H1 (cell line): ENCODE data around the gene LGALS4. TPM values are rescaled to one million over a fixed set of nuclear protein-coding genes. Genes with fewer than 3 reads are reported as not detected.

Source experiments
- CTCF ChIA-PET: fragments of 300-600 bp; sonication (Branson Sonifier 250); formaldehyde crosslinking; loops from one replicate; lab custom pipeline; 2021; ENCODE audit not compliant: partially characterized antibody; lab: Charles Lee
- POLR2A ChIA-PET: fragments of 300-600 bp; sonication (Branson Sonifier 250); formaldehyde crosslinking; loops from one replicate; lab custom pipeline; 2021; ENCODE audit warnings: inconsistent platforms; ENCODE audit not compliant: partially characterized antibody; lab: Charles Lee
- DNase-seq, 2 experiments: peaks; one replicate each; pipeline versions ENCODE4 v3.0.0 to v3.0.0-alpha.2; 2010 to 2022; ENCODE audit warnings: low spot score in 2 of 2, low read depth in 1 of 2, mixed read lengths in 1 of 2
- FAIRE-seq: peaks from 2 replicates; lab custom pipeline; 2011; peaks lifted over from hg19 to GRCh38; lab: Jason Lieb, UNC
- H2AFZ ChIP-seq: 2 replicates; pipeline ENCODE4 v1.8.1; 2012; ENCODE audit warnings: low read length, inconsistent platforms
- H2AK5ac ChIP-seq: 2 replicates; pipeline ENCODE4 v1.6.1; 2013; ENCODE audit warnings: low read depth, low read length
- H2BK120ac ChIP-seq: replicated peaks from 2 replicates; pipeline ENCODE3; 2013; ENCODE audit warnings: low read depth, low read length, inconsistent platforms
- H2BK12ac ChIP-seq: 2 replicates; pipeline ENCODE4 v1.6.1; 2013; ENCODE audit warnings: low read depth, low read length
- H2BK15ac ChIP-seq: 2 replicates; pipeline ENCODE4 v1.6.1; 2013; ENCODE audit warnings: low read length
- H2BK20ac ChIP-seq: 2 replicates; pipeline ENCODE4 v1.6.1; 2013; ENCODE audit warnings: low read length
- H2BK5ac ChIP-seq: 2 replicates; pipeline ENCODE4 v1.6.1; 2013; ENCODE audit warnings: low read depth, low read length
- H3K14ac ChIP-seq: 2 replicates; pipeline ENCODE4 v1.6.1; 2013; ENCODE audit warnings: inconsistent platforms; ENCODE audit not compliant: insufficient read length
- H3K18ac ChIP-seq: 2 replicates; pipeline ENCODE4 v1.6.1; 2013; ENCODE audit warnings: low read length; ENCODE audit errors: extremely low read depth
- H3K23ac ChIP-seq: 2 replicates; pipeline ENCODE4 v1.6.1; 2013; ENCODE audit warnings: inconsistent platforms; ENCODE audit not compliant: insufficient read length
- H3K23me2 ChIP-seq: 2 replicates; pipeline ENCODE4 v1.6.1; 2013; ENCODE audit warnings: low read depth, low read length
- H3K27ac ChIP-seq: 2 replicates; pipeline ENCODE4 v1.6.1; 2011; ENCODE audit warnings: low read depth, low read length, inconsistent platforms
- H3K27me3 ChIP-seq, 4 experiments: replicated peaks in 1 of 4; 1 replicate in 1 of 4; 2 replicates in 3 of 4; pipeline versions ENCODE4 v1.6.1 to v1.8.1; 2011 to 2013; ENCODE audit warnings: low read length in 3 of 4, mild to moderate bottlenecking in 3 of 4, inconsistent platforms in 2 of 4, mixed read lengths in 2 of 4, moderate library complexity in 1 of 4; ENCODE audit not compliant: control insufficient read depth in 3 of 4, insufficient read depth in 3 of 4; ENCODE audit errors: extremely low read depth in 1 of 4
- H3K36me3 ChIP-seq, 4 experiments: 2 replicates each; pipeline versions ENCODE4 v1.6.1 to v1.8.1; 2011 to 2013; ENCODE audit warnings: mild to moderate bottlenecking in 4 of 4, low read length in 3 of 4, moderate library complexity in 2 of 4, control low read depth in 1 of 4, inconsistent platforms in 1 of 4; ENCODE audit not compliant: insufficient read depth in 4 of 4, control insufficient read depth in 2 of 4
- H3K4ac ChIP-seq: replicated peaks from 2 replicates; pipeline ENCODE3; 2013; ENCODE audit warnings: low read length, low read depth, mixed read lengths, inconsistent platforms; ENCODE audit not compliant: insufficient read length
- H3K4me1 ChIP-seq, 4 experiments: replicated peaks in 1 of 4; 1 replicate in 1 of 4; 2 replicates in 3 of 4; pipeline versions ENCODE4 v1.6.1 to v1.8.1; 2011 to 2013; ENCODE audit warnings: low read length in 3 of 4, inconsistent platforms in 2 of 4, mixed read lengths in 1 of 4; ENCODE audit not compliant: insufficient read depth in 4 of 4, control insufficient read depth in 3 of 4
- H3K4me2 ChIP-seq, 2 experiments: 2 replicates each; pipeline versions ENCODE4 v1.6.1 to v1.8.1; 2011 to 2013; ENCODE audit warnings: low read depth in 2 of 2, low read length in 2 of 2, control low read depth in 1 of 2, inconsistent platforms in 1 of 2, mild to moderate bottlenecking in 1 of 2; ENCODE audit not compliant: insufficient read depth in 1 of 2
- H3K4me3 ChIP-seq, 4 experiments: fragments of 200-600, 300-600 bp in 1 of 4; sonication (generic), shearing (Covaris generic), sonication (Bioruptor Twin) in 1 of 4; 2 replicates each; pipeline versions ENCODE4 v1.5.1 to v1.8.1; 2011 to 2016; ENCODE audit warnings: low read length in 4 of 4, low read depth in 3 of 4, control low read depth in 2 of 4, inconsistent platforms in 2 of 4, mild to moderate bottlenecking in 2 of 4, mixed read lengths in 1 of 4, moderate library complexity in 1 of 4; ENCODE audit not compliant: insufficient read depth in 2 of 4; ENCODE audit errors: extremely low read depth in 1 of 4
- H3K56ac ChIP-seq: replicated peaks from 2 replicates; pipeline ENCODE3; 2013; ENCODE audit warnings: low read depth, mild to moderate bottlenecking, mixed read lengths, low read length, inconsistent platforms; ENCODE audit not compliant: insufficient read length
- H3K79me1 ChIP-seq: 2 replicates; pipeline ENCODE4 v1.6.1; 2013; ENCODE audit warnings: low read depth, low read length, control low read depth
- H3K79me2 ChIP-seq, 2 experiments: 2 replicates each; pipeline versions ENCODE4 v1.6.1 to v1.8.1; 2012 to 2013; ENCODE audit warnings: low read length in 2 of 2, mild to moderate bottlenecking in 2 of 2, inconsistent platforms in 1 of 2; ENCODE audit not compliant: insufficient read depth in 2 of 2, control insufficient read depth in 1 of 2
- H3K9ac ChIP-seq, 4 experiments: replicated peaks in 1 of 4; 1 replicate in 1 of 4; 2 replicates in 3 of 4; pipeline versions ENCODE4 v1.6.1 to v1.8.1; 2011 to 2013; ENCODE audit warnings: low read depth in 3 of 4, low read length in 3 of 4, control low read depth in 2 of 4, mild to moderate bottlenecking in 2 of 4, moderate library complexity in 2 of 4, inconsistent platforms in 1 of 4; ENCODE audit errors: extremely low read depth in 1 of 4
- H3K9me3 ChIP-seq, 2 experiments: 2 replicates each; pipeline versions ENCODE4 v1.6.1 to v1.8.1; 2012 to 2013; ENCODE audit warnings: mild to moderate bottlenecking in 2 of 2, moderate library complexity in 2 of 2, control low read depth in 1 of 2, inconsistent platforms in 1 of 2, low read depth in 1 of 2, low read length in 1 of 2, mixed read lengths in 1 of 2; ENCODE audit not compliant: insufficient read depth in 2 of 2
- H4K20me1 ChIP-seq, 2 experiments: replicated peaks in 1 of 2; 2 replicates each; pipeline versions ENCODE3 to v1.8.1; 2011 to 2013; ENCODE audit warnings: inconsistent platforms in 2 of 2, low read length in 2 of 2, mild to moderate bottlenecking in 1 of 2; ENCODE audit not compliant: insufficient read depth in 2 of 2, control insufficient read depth in 1 of 2
- H4K5ac ChIP-seq: 2 replicates; pipeline ENCODE4 v1.6.1; 2013; ENCODE audit warnings: low read length, low read depth, mixed read lengths, inconsistent platforms; ENCODE audit not compliant: insufficient read length
- H4K8ac ChIP-seq: 2 replicates; pipeline ENCODE4 v1.8.0; 2013; ENCODE audit warnings: mild to moderate bottlenecking, moderate library complexity, low read length, inconsistent platforms; ENCODE audit not compliant: insufficient read depth; ENCODE audit errors: extremely low read depth
- H4K91ac ChIP-seq: replicated peaks from 2 replicates; pipeline ENCODE3; 2013; ENCODE audit warnings: low read length, mixed read lengths, inconsistent platforms; ENCODE audit not compliant: insufficient read length
- ASH2L ChIP-seq: fragments of 200-600, 300-600 bp; sonication (generic); IDR thresholded peaks from one replicate; pipeline ENCODE4 v1.7.1; 2017; ENCODE audit warnings: low read length
- CBX5 ChIP-seq: fragments of 300-800, 300-1000 bp; sonication (generic); IDR thresholded peaks from 2 replicates; pipeline ENCODE4 v1.7.1; 2016; ENCODE audit warnings: antibody characterized with exemption, low read length, low read depth
- CEBPB ChIP-seq: IDR thresholded peaks from 2 replicates; pipeline ENCODE4 v1.6.1; 2012; ENCODE audit warnings: low read depth, low read length
- EP300 ChIP-seq, 2 experiments: IDR thresholded peaks; 1 replicate in 1 of 2; 2 replicates in 1 of 2; pipeline ENCODE4 v1.6.1; 2011 to 2012; ENCODE audit warnings: low read depth in 2 of 2, low read length in 2 of 2, mild to moderate bottlenecking in 2 of 2, borderline replicate concordance in 1 of 2, inconsistent platforms in 1 of 2, moderate library complexity in 1 of 2
- EZH2 ChIP-seq: fragments of 200-600 bp; sonication (generic); IDR thresholded peaks from 2 replicates; pipeline ENCODE4 v1.7.1; 2012; ENCODE audit warnings: low read depth, mild to moderate bottlenecking, moderate library complexity, low read length, inconsistent platforms; ENCODE audit not compliant: severe bottlenecking
- KDM4A ChIP-seq: IDR thresholded peaks from one replicate; pipeline ENCODE4 v1.7.1; 2012; ENCODE audit warnings: low read depth, mild to moderate bottlenecking, moderate library complexity, low read length, inconsistent platforms; ENCODE audit not compliant: severe bottlenecking
- YY1 ChIP-seq: IDR thresholded peaks from 2 replicates; pipeline ENCODE4 v1.6.1; 2011; ENCODE audit warnings: low read depth, mild to moderate bottlenecking, low read length
- WGBS, 2 experiments: shearing (Covaris generic) in 1 of 2; methylation state at CpG; one replicate each; pipeline versions ENCODE4 v1.1.6 to v1.1.7; 2013 to 2015; ENCODE audit warnings: low lambda C conversion rate in 2 of 2, mixed read lengths in 2 of 2, inconsistent platforms in 1 of 2, low coverage in 1 of 2, missing lambda C conversion rate in 1 of 2; ENCODE audit not compliant: insufficient replicate concordance in 2 of 2, insufficient coverage in 1 of 2, insufficient read length in 1 of 2; ENCODE audit errors: extremely low coverage in 1 of 2, missing lambda C conversion rate in 1 of 2; 5-methylcytosine and 5-hydroxymethylcytosine counted together
- polyA plus RNA-seq, 7 experiments: library from polyadenylated mRNA; depleted of rRNA in 3 of 7; stranded (reverse) in 5 of 7; unstranded in 2 of 7; fragments of >200 nt in 5 of 7; fragments of 200-250 nt in 2 of 7; gene quantifications; 1 replicate in 5 of 7; 2 replicates in 1 of 7; 4 replicates in 1 of 7; pipeline versions ENCODE4 v1.2.1 to v1.2.3, GENCODE V29; 2011 to 2013; ENCODE audit warnings: missing spikeins in 2 of 7, mixed read lengths in 2 of 7
- total RNA-seq: library from RNA; stranded (reverse); fragmentation: NEBNext Ultra II Directional; extraction: Animal tissue kit (Norgen Biotek cat#: 25700); gene quantifications from 2 replicates; pipeline ENCODE4 v1.2.1, GENCODE V29; 2021
- TF ChIP-seq, protein P1 (sequence below): IDR thresholded peaks from 2 replicates; pipeline ENCODE4 v1.6.1; 2011; ENCODE audit warnings: low read depth, mild to moderate bottlenecking, low read length; ENCODE audit not compliant: insufficient read depth

LGALS4 gene
- total and polyA plus RNA-seq, 2 of the 8 experiments (the other 6 are each of a cell fraction or from before 2014, with no cell fraction given) = 0.32 to 0.37 TPM

DNA sequence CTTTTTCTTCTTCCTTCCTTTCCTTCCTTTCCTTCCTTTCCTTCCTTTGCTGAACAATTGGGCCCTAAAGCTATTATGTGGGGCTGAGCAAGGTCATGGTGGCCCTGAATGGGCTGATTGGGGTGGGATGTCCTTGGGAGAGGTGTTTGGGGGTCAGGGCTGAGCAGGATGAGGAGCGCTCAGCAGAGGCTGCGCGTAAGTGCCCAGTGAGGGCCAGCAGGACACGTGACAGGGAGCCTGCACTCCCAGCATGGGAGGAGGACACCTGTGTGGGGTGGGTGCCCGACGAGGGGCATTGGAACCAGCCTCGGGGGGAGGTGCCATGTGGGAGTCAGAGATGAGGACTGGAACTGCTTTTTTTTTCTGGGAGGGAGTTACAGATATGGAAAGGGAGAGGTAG, 34.0 kb downstream of the LGALS4 start:
- no peak overlapping the region for H4K91ac ChIP-seq
- H2BK5ac ChIP-seq = no peak overlapping the region
- H3K27ac ChIP-seq = no peak overlapping the region
- DNase-seq = no peak
- no peak overlapping the region for H3K14ac ChIP-seq
- H2BK15ac ChIP-seq = no peak overlapping the region
- no peaks in the 10 kb centered on the region for H3K79me1 ChIP-seq
- no peak overlapping the region for H2AK5ac ChIP-seq
- H3K56ac ChIP-seq = no peak overlapping the region
- no peaks in the 10 kb centered on the region for H3K36me3 ChIP-seq
- H4K8ac ChIP-seq = no peak overlapping the region
- no peaks in the 10 kb centered on the region for H4K20me1 ChIP-seq
- ChIA-PET POLR2A (interaction anchor here (1.5 kb wide), 1 partner anchor 58 kb away, joined by 3 read pairs; no protein-coding TSS in a partner anchor), CTCF (interaction anchor here (0.8 to 2.1 kb wide), 2 partner anchors 34 to 109 kb away, joined by 3 to 4 read pairs; partner anchors contain the start of gene LGALS4)
- no peaks in the 10 kb centered on the region for H3K23me2 ChIP-seq
- H3K9me3 ChIP-seq = no peaks in the 10 kb centered on the region
- H2BK12ac ChIP-seq = no peak overlapping the region
- no peak for TF ChIP-seq EZH2
- no peak for TF ChIP-seq CEBPB
- TF ChIP-seq, protein P1, sequence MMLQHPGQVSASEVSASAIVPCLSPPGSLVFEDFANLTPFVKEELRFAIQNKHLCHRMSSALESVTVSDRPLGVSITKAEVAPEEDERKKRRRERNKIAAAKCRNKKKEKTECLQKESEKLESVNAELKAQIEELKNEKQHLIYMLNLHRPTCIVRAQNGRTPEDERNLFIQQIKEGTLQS = no peak
- TF ChIP-seq YY1 = no peak
- TF ChIP-seq CBX5 = no peak
- TF ChIP-seq EP300 (IDR thresholded peaks at IDR 0.05; ENCODE audit: borderline replicate concordance in 1 of 2, low read depth in 2 of 2, low read length in 2 of 2) = no peak
- TF ChIP-seq KDM4A = no peak
- TF ChIP-seq ASH2L = no peak
- H3K9ac ChIP-seq = no peak overlapping the region
- no peak overlapping the region for H3K4me2 ChIP-seq
- no peak for FAIRE-seq
- no peak overlapping the region for H2BK20ac ChIP-seq
- H3K4me3 ChIP-seq = no peak overlapping the region
- H3K18ac ChIP-seq = no peak overlapping the region; the same call in 1 of the 2 replicates
- H3K4ac ChIP-seq = no peak overlapping the region
- no peaks in the 10 kb centered on the region; a peak in 1 of 7 replicates for H3K27me3 ChIP-seq
- H2BK120ac ChIP-seq = no peak overlapping the region
- no peak overlapping the region for H3K23ac ChIP-seq
- no peaks in the 10 kb centered on the region for H3K79me2 ChIP-seq
- 81% methylated on average over 7 of the region's 7 CpGs; no CpG with 5 or more reads in 1 of the 2 experiments for WGBS, 2 experiments
- H4K5ac ChIP-seq = no peak overlapping the region
- H2AFZ ChIP-seq = 0 out of 2 replicates have a peak overlapping the region, but pooled peaks have one; percentile 16
- no peaks in the 10 kb centered on the region for H3K4me1 ChIP-seq
